IMR-90 (cell line): ENCODE measurements around the gene CDKN1A. TPM values are rescaled to one million over a fixed set of nuclear protein-coding genes. Genes with fewer than 3 reads are reported as not detected.

Experiments
- ATAC-seq: fragments of 200-7000 bp; cut with Tn5 transposase; 2 replicates; pipeline ENCODE4 v1.9.1; 2020; ENCODE audit warnings: low read depth, mild to moderate bottlenecking, moderate library complexity
- Bru-seq: library from RNA; stranded (reverse); fragments of 400-500 nt; gene quantifications from one replicate; lab custom pipeline; 2021; lab: Mats Ljungman, UMichigan
- BruChase-seq, 2 experiments: library from RNA; stranded (reverse); fragments of 400-500 nt; gene quantifications; one replicate each; lab custom pipeline; 2021; lab: Mats Ljungman, UMichigan
- BruUV-seq: library from RNA; stranded (reverse); fragments of 400-500 nt; replicated peaks from 2 replicates; lab custom pipeline; 2021; lab: Mats Ljungman, UMichigan
- CTCF ChIA-PET: fragments of 300-600 bp; formaldehyde crosslinking; extraction: SDS; loops from one replicate; lab custom pipeline; 2021; ENCODE audit warnings: antibody characterized with exemption; lab: Yijun Ruan, JAX
- POLR2A ChIA-PET: fragments of 300-600 bp; sonication (Branson Sonifier 250); formaldehyde crosslinking; loops from one replicate; lab custom pipeline; 2022; ENCODE audit warnings: antibody characterized with exemption; ENCODE audit not compliant: unreplicated experiment; lab: Charles Lee
- DNase-seq: peaks from one replicate; pipeline ENCODE4 v3.0.0; 2013
- H2AFZ ChIP-seq: replicated peaks from 2 replicates; pipeline ENCODE3; 2013; ENCODE audit warnings: low read length, mild to moderate bottlenecking; ENCODE audit not compliant: poor library complexity
- H2AK5ac ChIP-seq: 2 replicates; pipeline ENCODE4 v1.6.1; 2013; ENCODE audit warnings: low read depth, low read length, inconsistent platforms
- H2AK9ac ChIP-seq: replicated peaks from 2 replicates; pipeline ENCODE3; 2013; ENCODE audit warnings: mild to moderate bottlenecking, low read depth, low read length, moderate library complexity; ENCODE audit not compliant: poor library complexity
- H2BK120ac ChIP-seq: 2 replicates; pipeline ENCODE4 v1.6.1; 2013; ENCODE audit warnings: low read depth, low read length, inconsistent platforms
- H2BK15ac ChIP-seq: 3 replicates; pipeline ENCODE4 v1.6.1; 2013; ENCODE audit warnings: low read depth, low read length, inconsistent platforms
- H2BK20ac ChIP-seq: 2 replicates; pipeline ENCODE4 v1.6.1; 2013; ENCODE audit warnings: low read depth, mild to moderate bottlenecking, inconsistent platforms, low read length, moderate library complexity
- H2BK5ac ChIP-seq: 2 replicates; pipeline ENCODE4 v1.6.1; 2013; ENCODE audit warnings: mild to moderate bottlenecking, low read depth, low read length, inconsistent platforms; ENCODE audit not compliant: poor library complexity, severe bottlenecking
- H3K14ac ChIP-seq: replicated peaks from 2 replicates; pipeline ENCODE4 v1.6.1; 2013; ENCODE audit warnings: low read depth, low read length, inconsistent platforms
- H3K18ac ChIP-seq: 2 replicates; pipeline ENCODE4 v1.6.1; 2013; ENCODE audit warnings: low read depth, low read length, control low read depth
- H3K23ac ChIP-seq: 2 replicates; pipeline ENCODE4 v1.6.1; 2013; ENCODE audit warnings: low read depth, low read length, inconsistent platforms
- H3K27ac ChIP-seq: 2 replicates; pipeline ENCODE4 v1.5.1; 2013; ENCODE audit warnings: mild to moderate bottlenecking, control low read depth, low read length; ENCODE audit not compliant: insufficient read depth
- H3K27me3 ChIP-seq: 2 replicates; pipeline ENCODE4 v1.6.1; 2013; ENCODE audit warnings: low read length; ENCODE audit not compliant: control insufficient read depth, insufficient read depth
- H3K36me3 ChIP-seq: 2 replicates; pipeline ENCODE4 v1.6.1; 2013; ENCODE audit warnings: low read length, mixed read lengths; ENCODE audit not compliant: control insufficient read depth, insufficient read depth
- H3K4ac ChIP-seq: 2 replicates; pipeline ENCODE4 v1.6.1; 2013; ENCODE audit warnings: low read depth, low read length, inconsistent platforms
- H3K4me1 ChIP-seq: 2 replicates; pipeline ENCODE4 v1.6.1; 2013; ENCODE audit warnings: low read length, mixed read lengths; ENCODE audit not compliant: control insufficient read depth, insufficient read depth
- H3K4me2 ChIP-seq: 2 replicates; pipeline ENCODE4 v1.6.1; 2013; ENCODE audit warnings: low read depth, mild to moderate bottlenecking, control low read depth, low read length, moderate library complexity
- H3K4me3 ChIP-seq: 2 replicates; pipeline ENCODE4 v1.5.1; 2013; ENCODE audit warnings: low read depth, mild to moderate bottlenecking, control low read depth, low read length, moderate library complexity; ENCODE audit not compliant: insufficient read depth
- H3K56ac ChIP-seq: 2 replicates; pipeline ENCODE4 v1.6.1; 2013; ENCODE audit warnings: low read length, inconsistent platforms; ENCODE audit not compliant: insufficient read depth; ENCODE audit errors: extremely low read depth
- H3K79me1 ChIP-seq, 2 experiments: 2 replicates each; pipeline ENCODE4 v1.6.1; 2013; ENCODE audit warnings: low read length in 2 of 2, inconsistent platforms in 1 of 2, low read depth in 1 of 2
- H3K9ac ChIP-seq: 2 replicates; pipeline ENCODE4 v1.6.1; 2013; ENCODE audit warnings: low read depth, low read length, control low read depth
- H3K9me1 ChIP-seq: 2 replicates; pipeline ENCODE4 v1.6.1; 2013; ENCODE audit warnings: low read length, inconsistent platforms; ENCODE audit not compliant: insufficient read depth
- H3K9me3 ChIP-seq: 2 replicates; pipeline ENCODE4 v1.6.1; 2013; ENCODE audit warnings: low read length; ENCODE audit not compliant: control insufficient read depth, insufficient read depth
- H4K20me1 ChIP-seq: 2 replicates; pipeline ENCODE4 v1.6.1; 2013; ENCODE audit warnings: low read length, inconsistent platforms; ENCODE audit not compliant: insufficient read depth
- H4K5ac ChIP-seq: 2 replicates; pipeline ENCODE4 v1.6.1; 2013; ENCODE audit warnings: mild to moderate bottlenecking, low read depth, low read length, control low read depth
- H4K8ac ChIP-seq, 2 experiments: 2 replicates each; pipeline ENCODE4 v1.6.1; 2013; ENCODE audit warnings: low read depth in 2 of 2, low read length in 2 of 2, control low read depth in 1 of 2, inconsistent platforms in 1 of 2
- H4K91ac ChIP-seq: 2 replicates; pipeline ENCODE4 v1.6.1; 2013; ENCODE audit warnings: low read depth, low read length, inconsistent platforms; ENCODE audit not compliant: insufficient read depth
- FOS ChIP-seq: fragments of 150-350 bp; IDR thresholded peaks from 2 replicates; pipeline ENCODE4 v1.6.1; 2016; ENCODE audit warnings: low read depth, low read length
- MAFK ChIP-seq: IDR thresholded peaks from 2 replicates; pipeline ENCODE4 v1.6.1; 2012; ENCODE audit warnings: low read depth, low read length, improper control_type of control experiment
- MAZ ChIP-seq: IDR thresholded peaks from 2 replicates; pipeline ENCODE4 v1.6.1; 2012; ENCODE audit warnings: low read depth, mild to moderate bottlenecking, low read length, improper control_type of control experiment, moderate library complexity, borderline replicate concordance
- MXI1 ChIP-seq: IDR thresholded peaks from 2 replicates; pipeline ENCODE4 v1.6.1; 2012; ENCODE audit warnings: low read depth, mild to moderate bottlenecking, low read length, moderate library complexity, borderline replicate concordance
- NFE2L2 ChIP-seq: fragments of 150-350 bp; IDR thresholded peaks from 2 replicates; pipeline ENCODE4 v1.6.1; 2016; ENCODE audit warnings: low read depth, mild to moderate bottlenecking, low read length
- POLR2A ChIP-seq: IDR thresholded peaks from 2 replicates; pipeline ENCODE4 v1.6.1; 2012; ENCODE audit warnings: mild to moderate bottlenecking, low read depth, low read length
- RFX5 ChIP-seq: IDR thresholded peaks from 2 replicates; pipeline ENCODE4 v1.8.0; 2012; ENCODE audit warnings: low read depth, mild to moderate bottlenecking, low read length, moderate library complexity
- SMC3 ChIP-seq: fragments of 150-350 bp; IDR thresholded peaks from 2 replicates; pipeline ENCODE4 v1.6.1; 2016; ENCODE audit warnings: low read depth, mild to moderate bottlenecking, antibody characterized with exemption, low read length, moderate library complexity
- WGBS, 2 experiments: methylation state at CpG; one replicate each; pipeline versions ENCODE4 v1.1.5 to v1.1.7; 2013; ENCODE audit warnings: missing lambda C conversion rate in 2 of 2; ENCODE audit not compliant: insufficient read length in 1 of 2; ENCODE audit errors: extremely low coverage in 2 of 2; 5-methylcytosine and 5-hydroxymethylcytosine counted together
- dilution Hi-C: fragments of 300-500 bp; cut with HindIII; formaldehyde crosslinking; loops from one replicate; pipeline ENCODE4 v1.14.3; 2018; ENCODE audit warnings: low sequenced_read_pairs; ENCODE audit not compliant: unreplicated experiment
- in situ Hi-C: fragments of 300-500 bp; cut with MboI; formaldehyde crosslinking; loops from 3 replicates; pipeline ENCODE4 v1.14.3; 2019; ENCODE audit warnings: low sequenced_read_pairs, inconsistent platforms, mixed read lengths
- intact Hi-C: fragments of 100-400 bp; cut with micrococcal nuclease; formaldehyde crosslinking; loops from 2 replicates; pipeline ENCODE4 v1.10.0; 2022
- long read RNA-seq: library from polyadenylated mRNA; unstranded; transcript quantifications from one replicate; pipeline ENCODE4 v2.0.0, GENCODE V29; 2021; ENCODE audit not compliant: unreplicated experiment
- polyA plus RNA-seq, 3 experiments: library from polyadenylated mRNA; depleted of rRNA; stranded (reverse); fragments of >200 nt; gene quantifications; 2 replicates each; pipeline ENCODE4 v1.2.3, GENCODE V29; 2012; ENCODE audit warnings: low replicate concordance in 1 of 3
- total RNA-seq: library from RNA; depleted of rRNA; stranded (reverse); fragments of >200 nt; gene quantifications from 2 replicates; pipeline ENCODE4 v1.2.3, GENCODE V29; 2012; rRNA removed
- TF ChIP-seq, protein P1 (sequence below): fragments of 150-350 bp; IDR thresholded peaks from 2 replicates; pipeline ENCODE4 v1.6.1; 2017; ENCODE audit warnings: mild to moderate bottlenecking, antibody characterized with exemption, low read length, low read depth
- TF ChIP-seq, protein P2 (sequence below): fragments of 150-350 bp; IDR thresholded peaks from 2 replicates; pipeline ENCODE4 v1.6.1; 2016; ENCODE audit warnings: low read depth, mild to moderate bottlenecking, low read length, moderate library complexity, borderline replicate concordance
- TF ChIP-seq, protein P3 (sequence below): conservative IDR thresholded peaks from 2 replicates; pipeline ENCODE4 v1.5.1; 2012; ENCODE audit warnings: mild to moderate bottlenecking, low read depth, low read length, improper control_type of control experiment

CDKN1A gene
- 155 and 171 TPM in 2 replicates for total RNA-seq
- 558 and 576 TPM in 2 replicates for polyA plus RNA-seq (2012; rRNA removed)
- polyA plus RNA-seq (2012; cell fraction: cytosol; rRNA removed), result 616 and 909 TPM in 2 replicates
- 366 and 434 TPM in 2 replicates for polyA plus RNA-seq (2012; cell fraction: nucleus; rRNA removed; ENCODE audit: low replicate concordance)
- Bru-seq, nascent RNA, result percentile 99 among the genes with signal in this experiment
- BruChase-seq, experiment 1, labeled RNA remaining after a 6-hour chase, result percentile 99 among the genes with signal in this experiment
- percentile 100 among the genes with signal in this experiment for BruChase-seq, experiment 2, labeled RNA remaining after a 2-hour chase
- long read RNA-seq, transcript CDKN1A-201 (3 exons, 2,180 nt), result major isoform, 1,180 of 1,626 reads
- long read RNA-seq, transcript CDKN1A-203 (3 exons, 2,267 nt), result minor isoform, 21 of 1,626 reads
- long read RNA-seq, partial matches to known transcripts, result 180 of 1,626 reads
- long read RNA-seq, other reads (novel, unspliced or antisense), result 242 of 1,626 reads

DNA sequence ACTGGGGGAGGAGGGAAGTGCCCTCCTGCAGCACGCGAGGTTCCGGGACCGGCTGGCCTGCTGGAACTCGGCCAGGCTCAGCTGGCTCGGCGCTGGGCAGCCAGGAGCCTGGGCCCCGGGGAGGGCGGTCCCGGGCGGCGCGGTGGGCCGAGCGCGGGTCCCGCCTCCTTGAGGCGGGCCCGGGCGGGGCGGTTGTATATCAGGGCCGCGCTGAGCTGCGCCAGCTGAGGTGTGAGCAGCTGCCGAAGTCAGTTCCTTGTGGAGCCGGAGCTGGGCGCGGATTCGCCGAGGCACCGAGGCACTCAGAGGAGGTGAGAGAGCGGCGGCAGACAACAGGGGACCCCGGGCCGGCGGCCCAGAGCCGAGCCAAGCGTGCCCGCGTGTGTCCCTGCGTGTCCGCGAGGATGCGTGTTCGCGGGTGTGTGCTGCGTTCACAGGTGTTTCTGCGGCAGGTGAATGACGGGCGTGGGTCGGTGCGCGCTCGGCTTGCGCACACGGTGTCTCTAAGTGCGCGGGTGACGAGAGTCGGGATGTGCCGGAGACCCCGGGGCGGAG lies at the start of gene CDKN1A:
Gene CDKN1A (plus strand): TSS at position 227 of the 555 bp plus-strand sequence. CDS start 5,388 bp downstream, outside the sequence.
- peak within 1 kb of the TSS; percentile 89 for H3K4me3 ChIP-seq
- peak within 1 kb of the TSS; percentile 99 for H4K91ac ChIP-seq
- peak within 1 kb of the TSS; percentile 96 for H3K56ac ChIP-seq
- H4K5ac ChIP-seq, result peak within 1 kb of the TSS; percentile 98
- H3K27ac ChIP-seq, result peak within 1 kb of the TSS; percentile 88
- H2BK15ac ChIP-seq, result peak within 1 kb of the TSS; percentile 96
- peaks cover 51% of the 10 kb centered on the region for H4K20me1 ChIP-seq
- H2AK9ac ChIP-seq, result peak within 1 kb of the TSS; percentile 97
- peak within 1 kb of the TSS; percentile 98 for H3K18ac ChIP-seq
- H3K36me3 ChIP-seq, result peaks cover 23% of the 10 kb centered on the region
- in situ Hi-C loops, result no loop called here
- no peaks in the 10 kb centered on the region for H3K9me3 ChIP-seq
- H2BK120ac ChIP-seq, result peak within 1 kb of the TSS; percentile 99
- no peaks in the 10 kb centered on the region for H3K27me3 ChIP-seq
- dilution Hi-C loops, result no loop called here
- peak within 1 kb of the TSS; percentile 92 for H3K9ac ChIP-seq
- TSS peak; percentile 3 for BruUV-seq
- peak within 1 kb of the TSS; percentile 80 for H2AFZ ChIP-seq
- intact Hi-C loops, result no loop called here
- 0% methylated on average over 30 of the region's 63 CpGs; no CpG with 5 or more reads in 1 of the 2 experiments for WGBS, 2 experiments
- H3K14ac ChIP-seq, result peak within 1 kb of the TSS; percentile 98
- H4K8ac ChIP-seq, result peak within 1 kb of the TSS; percentile 91 to 100; a peak in 3 of 4 replicates
- peaks cover 15% of the 10 kb centered on the region for H3K9me1 ChIP-seq
- ATAC-seq (peak; percentile 77), DNase-seq (peak; percentile 93)
- POLR2A ChIA-PET, result interaction anchor here (0.6 to 2.5 kb wide), 12 partner anchors 10 to 365 kb away, joined by 3 to 24 read pairs (median 4); no protein-coding TSS in a partner anchor
- H2BK20ac ChIP-seq, result peak within 1 kb of the TSS; percentile 98
- peaks cover 22% of the 10 kb centered on the region for H3K4me1 ChIP-seq
- CTCF ChIA-PET, result interaction anchor here (0.5 to 1.5 kb wide), 4 partner anchors 56 to 81 kb away, joined by 3 read pairs; no protein-coding TSS in a partner anchor
- H3K4ac ChIP-seq, result peak within 1 kb of the TSS; percentile 99
- H3K23ac ChIP-seq, result peak within 1 kb of the TSS; percentile 99
- H2AK5ac ChIP-seq, result peak within 1 kb of the TSS; percentile 98
- H2BK5ac ChIP-seq, result peak within 1 kb of the TSS; percentile 99
- H3K79me1 ChIP-seq, result peaks cover 14 to 65% of the 10 kb centered on the region in 2 experiments
- peak within 1 kb of the TSS; percentile 57 for H3K4me2 ChIP-seq
- TF ChIP-seq FOS (peak; percentile 19; the same call in 1 of the 2 replicates), NFE2L2 (no peak), MAZ (peak; percentile 92), SMC3 (0 out of 2 replicates have a peak, but pooled peaks have one; percentile 27), POLR2A (peak; percentile 99), MXI1 (peak; percentile 76; the same call in 1 of the 2 replicates), MAFK (no peak), RFX5 (no peak)
- TF ChIP-seq, protein P1, sequence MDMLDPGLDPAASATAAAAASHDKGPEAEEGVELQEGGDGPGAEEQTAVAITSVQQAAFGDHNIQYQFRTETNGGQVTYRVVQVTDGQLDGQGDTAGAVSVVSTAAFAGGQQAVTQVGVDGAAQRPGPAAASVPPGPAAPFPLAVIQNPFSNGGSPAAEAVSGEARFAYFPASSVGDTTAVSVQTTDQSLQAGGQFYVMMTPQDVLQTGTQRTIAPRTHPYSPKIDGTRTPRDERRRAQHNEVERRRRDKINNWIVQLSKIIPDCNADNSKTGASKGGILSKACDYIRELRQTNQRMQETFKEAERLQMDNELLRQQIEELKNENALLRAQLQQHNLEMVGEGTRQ, result no peak
- TF ChIP-seq, protein P2, sequence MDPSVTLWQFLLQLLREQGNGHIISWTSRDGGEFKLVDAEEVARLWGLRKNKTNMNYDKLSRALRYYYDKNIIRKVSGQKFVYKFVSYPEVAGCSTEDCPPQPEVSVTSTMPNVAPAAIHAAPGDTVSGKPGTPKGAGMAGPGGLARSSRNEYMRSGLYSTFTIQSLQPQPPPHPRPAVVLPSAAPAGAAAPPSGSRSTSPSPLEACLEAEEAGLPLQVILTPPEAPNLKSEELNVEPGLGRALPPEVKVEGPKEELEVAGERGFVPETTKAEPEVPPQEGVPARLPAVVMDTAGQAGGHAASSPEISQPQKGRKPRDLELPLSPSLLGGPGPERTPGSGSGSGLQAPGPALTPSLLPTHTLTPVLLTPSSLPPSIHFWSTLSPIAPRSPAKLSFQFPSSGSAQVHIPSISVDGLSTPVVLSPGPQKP, result no peak
- TF ChIP-seq, protein P3, sequence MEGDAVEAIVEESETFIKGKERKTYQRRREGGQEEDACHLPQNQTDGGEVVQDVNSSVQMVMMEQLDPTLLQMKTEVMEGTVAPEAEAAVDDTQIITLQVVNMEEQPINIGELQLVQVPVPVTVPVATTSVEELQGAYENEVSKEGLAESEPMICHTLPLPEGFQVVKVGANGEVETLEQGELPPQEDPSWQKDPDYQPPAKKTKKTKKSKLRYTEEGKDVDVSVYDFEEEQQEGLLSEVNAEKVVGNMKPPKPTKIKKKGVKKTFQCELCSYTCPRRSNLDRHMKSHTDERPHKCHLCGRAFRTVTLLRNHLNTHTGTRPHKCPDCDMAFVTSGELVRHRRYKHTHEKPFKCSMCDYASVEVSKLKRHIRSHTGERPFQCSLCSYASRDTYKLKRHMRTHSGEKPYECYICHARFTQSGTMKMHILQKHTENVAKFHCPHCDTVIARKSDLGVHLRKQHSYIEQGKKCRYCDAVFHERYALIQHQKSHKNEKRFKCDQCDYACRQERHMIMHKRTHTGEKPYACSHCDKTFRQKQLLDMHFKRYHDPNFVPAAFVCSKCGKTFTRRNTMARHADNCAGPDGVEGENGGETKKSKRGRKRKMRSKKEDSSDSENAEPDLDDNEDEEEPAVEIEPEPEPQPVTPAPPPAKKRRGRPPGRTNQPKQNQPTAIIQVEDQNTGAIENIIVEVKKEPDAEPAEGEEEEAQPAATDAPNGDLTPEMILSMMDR, result no peak; the same call in 1 of the 2 replicates
